RWPE2 (cell line): ENCODE measurements around the gene DOCK11.
A peak's percentile ranks its signal among the peaks of the same experiment; 100 is the strongest.

Experiments used
- ATAC-seq: fragments of 200-7000 bp; cut with Tn5 transposase; 3 replicates; pipeline ENCODE4 v1.9.1; 2021; ENCODE audit warnings: low read depth
- DNase-seq: peaks from one replicate; pipeline ENCODE4 v3.0.0-alpha.2; 2020; ENCODE audit warnings: low spot score
- H3K27ac ChIP-seq: fragments of 450-650 bp; 2 replicates; pipeline ENCODE4 v1.5.1; 2017; ENCODE audit warnings: mild to moderate bottlenecking; ENCODE audit not compliant: poor library complexity, severe bottlenecking
- H3K27me3 ChIP-seq: fragments of 250-450 bp; sonication (Bioruptor Pico); 2 replicates; pipeline ENCODE4 v1.5.1; 2021; ENCODE audit warnings: mild to moderate bottlenecking, moderate library complexity; ENCODE audit not compliant: insufficient read depth, poor library complexity, severe bottlenecking
- H3K36me3 ChIP-seq: fragments of 250-450 bp; sonication (Bioruptor Pico); 2 replicates; pipeline ENCODE4 v1.5.1; 2020; ENCODE audit warnings: low read depth, mild to moderate bottlenecking, moderate library complexity
- H3K4me1 ChIP-seq: fragments of 250-450 bp; sonication (Bioruptor Pico); 2 replicates; pipeline ENCODE4 v1.5.1; 2021; ENCODE audit warnings: mild to moderate bottlenecking, moderate library complexity; ENCODE audit not compliant: insufficient read depth, poor library complexity, severe bottlenecking
- H3K4me3 ChIP-seq: fragments of 250-450 bp; sonication (Bioruptor Pico); 2 replicates; pipeline ENCODE4 v1.5.1; 2021; ENCODE audit warnings: mild to moderate bottlenecking, moderate library complexity; ENCODE audit not compliant: severe bottlenecking
- H3K9me3 ChIP-seq: fragments of 250-450 bp; sonication (Bioruptor Pico); 2 replicates; pipeline ENCODE4 v1.5.1; 2021; ENCODE audit warnings: mild to moderate bottlenecking, moderate library complexity; ENCODE audit not compliant: severe bottlenecking
- TF ChIP-seq, protein P1 (sequence below): fragments of 450-650 bp; IDR thresholded peaks from one replicate; pipeline ENCODE4 v1.5.1; 2017; ENCODE audit warnings: mild to moderate bottlenecking, moderate library complexity; ENCODE audit not compliant: poor library complexity, severe bottlenecking

The DOCK11 gene

GRCh38 chrX:118530219-118530911 lies 34.8 kb downstream of the DOCK11 start:
- Histone ChIP-seq H3K27ac (no peak overlapping the region), H3K36me3 (no peaks in the 10 kb centered on the region), H3K4me3 (no peak overlapping the region), H3K9me3 (no peaks in the 10 kb centered on the region), H3K27me3 (no peaks in the 10 kb centered on the region), H3K4me1 (no peaks in the 10 kb centered on the region)
- ATAC-seq, result no peak
- no peak for DNase-seq
- TF ChIP-seq, protein P1, sequence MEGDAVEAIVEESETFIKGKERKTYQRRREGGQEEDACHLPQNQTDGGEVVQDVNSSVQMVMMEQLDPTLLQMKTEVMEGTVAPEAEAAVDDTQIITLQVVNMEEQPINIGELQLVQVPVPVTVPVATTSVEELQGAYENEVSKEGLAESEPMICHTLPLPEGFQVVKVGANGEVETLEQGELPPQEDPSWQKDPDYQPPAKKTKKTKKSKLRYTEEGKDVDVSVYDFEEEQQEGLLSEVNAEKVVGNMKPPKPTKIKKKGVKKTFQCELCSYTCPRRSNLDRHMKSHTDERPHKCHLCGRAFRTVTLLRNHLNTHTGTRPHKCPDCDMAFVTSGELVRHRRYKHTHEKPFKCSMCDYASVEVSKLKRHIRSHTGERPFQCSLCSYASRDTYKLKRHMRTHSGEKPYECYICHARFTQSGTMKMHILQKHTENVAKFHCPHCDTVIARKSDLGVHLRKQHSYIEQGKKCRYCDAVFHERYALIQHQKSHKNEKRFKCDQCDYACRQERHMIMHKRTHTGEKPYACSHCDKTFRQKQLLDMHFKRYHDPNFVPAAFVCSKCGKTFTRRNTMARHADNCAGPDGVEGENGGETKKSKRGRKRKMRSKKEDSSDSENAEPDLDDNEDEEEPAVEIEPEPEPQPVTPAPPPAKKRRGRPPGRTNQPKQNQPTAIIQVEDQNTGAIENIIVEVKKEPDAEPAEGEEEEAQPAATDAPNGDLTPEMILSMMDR, result no peak

GRCh38 chrX:118534716-118535493 lies 39.3 kb downstream of the DOCK11 start:
- no peak for ATAC-seq
- H3K27me3 ChIP-seq, result no peaks in the 10 kb centered on the region
- TF ChIP-seq, protein P1, result no peak
- H3K36me3 ChIP-seq, result no peaks in the 10 kb centered on the region
- DNase-seq, result no peak
- no peak overlapping the region for H3K27ac ChIP-seq
- no peak overlapping the region for H3K4me3 ChIP-seq
- H3K4me1 ChIP-seq, result no peaks in the 10 kb centered on the region
- H3K9me3 ChIP-seq, result no peaks in the 10 kb centered on the region

- Histone ChIP-seq H3K27me3 (no peaks in the 10 kb centered on the region), H3K9me3 (no peaks in the 10 kb centered on the region), H3K36me3 (no peaks in the 10 kb centered on the region), H3K4me1 (no peaks in the 10 kb centered on the region), H3K27ac (no peak overlapping the region), H3K4me3 (no peak overlapping the region)
- DNase-seq (no peak), ATAC-seq (no peak)
- TF ChIP-seq, protein P1, result no peak
Measured at GRCh38 chrX:118536204-118536603, 40.6 kb downstream of the DOCK11 start.

- Histone ChIP-seq H3K27me3 (no peaks in the 10 kb centered on the region), H3K4me1 (no peaks in the 10 kb centered on the region), H3K36me3 (no peaks in the 10 kb centered on the region), H3K27ac (no peak overlapping the region), H3K9me3 (no peaks in the 10 kb centered on the region), H3K4me3 (no peak overlapping the region)
- TF ChIP-seq, protein P1, result peak; percentile 11
- DNase-seq, result no peak
- ATAC-seq, result no peak
Measured at GRCh38 chrX:118536687-118537461, 41.3 kb downstream of the DOCK11 start.
